H1 (cell line): Measurements from ENCODE around the gene CACNA1C. TPM values are rescaled to one million over a fixed set of nuclear protein-coding genes. Genes with fewer than 3 reads are reported as not detected.

Experiments used
- EZH2 ChIP-seq: fragments of 200-600 bp; sonication (generic); IDR thresholded peaks from 2 replicates; pipeline ENCODE4 v1.7.1; 2012; ENCODE audit warnings: low read depth, mild to moderate bottlenecking, moderate library complexity, low read length, inconsistent platforms; ENCODE audit not compliant: severe bottlenecking
- JUN ChIP-seq: IDR thresholded peaks from 2 replicates; pipeline ENCODE4 v1.6.1; 2011; ENCODE audit warnings: low read depth, mild to moderate bottlenecking, improper control_type of control experiment, low read length
- KDM4A ChIP-seq: IDR thresholded peaks from one replicate; pipeline ENCODE4 v1.7.1; 2012; ENCODE audit warnings: low read depth, mild to moderate bottlenecking, moderate library complexity, low read length, inconsistent platforms; ENCODE audit not compliant: severe bottlenecking
- NANOG ChIP-seq: IDR thresholded peaks from 2 replicates; pipeline ENCODE4 v1.6.1; 2011; ENCODE audit warnings: low read length, low read depth, mild to moderate bottlenecking, inconsistent platforms; ENCODE audit not compliant: insufficient read depth, poor library complexity, severe bottlenecking
- RFX5 ChIP-seq: IDR thresholded peaks from 2 replicates; pipeline ENCODE4 v1.6.1; 2011; ENCODE audit warnings: low read depth, low read length, improper control_type of control experiment, borderline replicate concordance
- SIN3A ChIP-seq, 2 experiments: IDR thresholded peaks in 1 of 2; conservative IDR thresholded peaks in 1 of 2; 2 replicates each; pipeline ENCODE4 v1.6.1; 2011 to 2012; ENCODE audit warnings: low read length in 2 of 2, improper control_type of control experiment in 1 of 2, low read depth in 1 of 2, mild to moderate bottlenecking in 1 of 2
- polyA plus RNA-seq, 7 experiments: library from polyadenylated mRNA; depleted of rRNA in 3 of 7; stranded (reverse) in 5 of 7; unstranded in 2 of 7; fragments of >200 nt in 5 of 7; fragments of 200-250 nt in 2 of 7; gene quantifications; 1 replicate in 5 of 7; 2 replicates in 1 of 7; 4 replicates in 1 of 7; pipeline versions ENCODE4 v1.2.1 to v1.2.3, GENCODE V29; 2011 to 2013; ENCODE audit warnings: missing spikeins in 2 of 7, mixed read lengths in 2 of 7
- total RNA-seq: library from RNA; stranded (reverse); fragmentation: NEBNext Ultra II Directional; extraction: Animal tissue kit (Norgen Biotek cat#: 25700); gene quantifications from 2 replicates; pipeline ENCODE4 v1.2.1, GENCODE V29; 2021

Gene CACNA1C
- total and polyA plus RNA-seq, 2 of the 8 experiments (the other 6 are each of a cell fraction or from before 2014, with no cell fraction given) = 1.3 TPM

- TF ChIP-seq NANOG (no peak), SIN3A (conservative IDR thresholded peaks at IDR 0.05 in 1 of 2, IDR thresholded peaks at IDR 0.05 in 1 of 2; ENCODE audit: low read depth in 1 of 2, low read length in 2 of 2) (no peak), KDM4A (no peak), RFX5 (no peak), EZH2 (no peak), JUN (no peak)
- TF ChIP-seq, all 59 proteins: peak for 0
Observed at GRCh38 chr12:2239381-2239871, 186.6 kb downstream of the CACNA1C start (continued).
